Left kidney (tissue), 8 donors: ENCODE data around the gene PATJ. TPM values are rescaled to one million over a fixed set of nuclear protein-coding genes. Genes with fewer than 3 reads are reported as not detected.
"Not testable (repeated sequence)": the region's sequence is repeated elsewhere in the genome, so short reads cannot be mapped to it uniquely, and the experiment has no call there.

Experiments used
- DNase-seq: peaks from one replicate; pipeline ENCODE4 v3.0.0-alpha.2; 2013
- long read RNA-seq, 8 donors: transcript quantifications; one replicate each; lab custom pipeline, GENCODE V29; 2026
- polyA plus RNA-seq: library from polyadenylated mRNA; unstranded; fragments of 120-200 nt; gene quantifications from one replicate; pipeline ENCODE4 v1.2.1, GENCODE V29; 2013; ENCODE audit not compliant: insufficient read length

The PATJ gene, protein sequence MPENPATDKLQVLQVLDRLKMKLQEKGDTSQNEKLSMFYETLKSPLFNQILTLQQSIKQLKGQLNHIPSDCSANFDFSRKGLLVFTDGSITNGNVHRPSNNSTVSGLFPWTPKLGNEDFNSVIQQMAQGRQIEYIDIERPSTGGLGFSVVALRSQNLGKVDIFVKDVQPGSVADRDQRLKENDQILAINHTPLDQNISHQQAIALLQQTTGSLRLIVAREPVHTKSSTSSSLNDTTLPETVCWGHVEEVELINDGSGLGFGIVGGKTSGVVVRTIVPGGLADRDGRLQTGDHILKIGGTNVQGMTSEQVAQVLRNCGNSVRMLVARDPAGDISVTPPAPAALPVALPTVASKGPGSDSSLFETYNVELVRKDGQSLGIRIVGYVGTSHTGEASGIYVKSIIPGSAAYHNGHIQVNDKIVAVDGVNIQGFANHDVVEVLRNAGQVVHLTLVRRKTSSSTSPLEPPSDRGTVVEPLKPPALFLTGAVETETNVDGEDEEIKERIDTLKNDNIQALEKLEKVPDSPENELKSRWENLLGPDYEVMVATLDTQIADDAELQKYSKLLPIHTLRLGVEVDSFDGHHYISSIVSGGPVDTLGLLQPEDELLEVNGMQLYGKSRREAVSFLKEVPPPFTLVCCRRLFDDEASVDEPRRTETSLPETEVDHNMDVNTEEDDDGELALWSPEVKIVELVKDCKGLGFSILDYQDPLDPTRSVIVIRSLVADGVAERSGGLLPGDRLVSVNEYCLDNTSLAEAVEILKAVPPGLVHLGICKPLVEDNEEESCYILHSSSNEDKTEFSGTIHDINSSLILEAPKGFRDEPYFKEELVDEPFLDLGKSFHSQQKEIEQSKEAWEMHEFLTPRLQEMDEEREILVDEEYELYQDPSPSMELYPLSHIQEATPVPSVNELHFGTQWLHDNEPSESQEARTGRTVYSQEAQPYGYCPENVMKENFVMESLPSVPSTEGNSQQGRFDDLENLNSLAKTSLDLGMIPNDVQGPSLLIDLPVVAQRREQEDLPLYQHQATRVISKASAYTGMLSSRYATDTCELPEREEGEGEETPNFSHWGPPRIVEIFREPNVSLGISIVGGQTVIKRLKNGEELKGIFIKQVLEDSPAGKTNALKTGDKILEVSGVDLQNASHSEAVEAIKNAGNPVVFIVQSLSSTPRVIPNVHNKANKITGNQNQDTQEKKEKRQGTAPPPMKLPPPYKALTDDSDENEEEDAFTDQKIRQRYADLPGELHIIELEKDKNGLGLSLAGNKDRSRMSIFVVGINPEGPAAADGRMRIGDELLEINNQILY (N-terminal part only)
- polyA plus RNA-seq: 65.6 TPM
- long read RNA-seq, donor 1: 0 reads
- long read RNA-seq, donor 2, partial matches to known transcripts: 11 of 11 reads
- long read RNA-seq, donor 2, other reads (novel, unspliced or antisense): 0 of 11 reads
- long read RNA-seq, donor 3, full-length matches to known transcripts: 1 of 1 reads
- long read RNA-seq, donor 3, partial matches to known transcripts: 0 of 1 reads
- long read RNA-seq, donor 3, other reads (novel, unspliced or antisense): 0 of 1 reads
- long read RNA-seq, donor 4: 0 reads
- long read RNA-seq, donor 5, full-length matches to known transcripts: 2 of 2 reads
- long read RNA-seq, donor 5, partial matches to known transcripts: 0 of 2 reads
- long read RNA-seq, donor 5, other reads (novel, unspliced or antisense): 0 of 2 reads
- long read RNA-seq, donor 6: 0 reads
- long read RNA-seq, donor 7: 0 reads
- long read RNA-seq, donor 8: 0 reads

DNA sequence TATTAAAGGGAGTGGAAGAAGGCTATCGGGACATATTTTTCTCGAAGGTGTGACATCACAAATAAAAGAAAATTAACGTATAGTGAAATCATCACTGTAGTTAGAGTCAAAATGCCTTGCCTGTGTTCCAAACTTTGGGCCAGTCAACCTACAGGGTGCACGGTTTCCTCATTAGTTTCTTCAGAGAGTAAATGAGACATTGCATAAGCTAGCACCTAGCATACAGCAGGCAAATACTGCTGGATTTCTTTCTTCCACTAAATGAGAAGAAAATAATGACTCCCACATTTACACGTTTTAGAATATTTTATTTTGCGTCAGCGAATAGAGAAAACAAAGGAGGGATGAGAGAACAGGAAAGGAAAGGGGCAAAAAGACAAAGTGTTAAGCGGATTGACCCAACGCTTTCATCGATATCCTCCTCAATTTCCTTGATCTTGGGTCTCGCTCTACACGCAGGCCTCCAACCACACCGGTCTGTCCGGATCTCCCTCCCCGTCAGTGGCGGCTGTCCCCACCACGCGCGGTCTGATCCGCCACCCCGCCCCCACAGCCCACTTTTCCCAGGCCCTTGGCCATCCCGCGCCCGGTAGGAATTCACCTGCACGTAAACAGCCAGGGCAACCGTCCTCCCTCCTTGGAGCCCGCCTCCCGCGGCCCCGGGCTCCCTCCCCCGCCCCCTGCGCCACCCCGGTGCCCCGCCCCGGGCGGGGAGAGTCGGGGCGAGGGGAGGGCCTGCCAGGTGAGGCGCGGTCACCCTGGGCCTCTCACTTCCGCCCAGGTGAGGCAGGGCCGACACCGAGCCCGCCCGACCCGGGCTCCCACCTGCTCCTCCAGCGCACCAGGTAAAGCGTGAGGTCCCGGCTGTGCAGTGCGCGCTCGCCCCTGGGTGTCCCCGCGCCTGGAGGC is at the start of gene PATJ:
PATJ (plus strand) TSS at position 770 of the 909 bp plus-strand sequence. CDS start 20,413 bp downstream, outside the sequence.
- DNase-seq: peak; percentile 80

GRCh38 chr1:61699911-61700851 is 42.1 kb upstream of the PATJ start:
- DNase-seq: no peak

DNA sequence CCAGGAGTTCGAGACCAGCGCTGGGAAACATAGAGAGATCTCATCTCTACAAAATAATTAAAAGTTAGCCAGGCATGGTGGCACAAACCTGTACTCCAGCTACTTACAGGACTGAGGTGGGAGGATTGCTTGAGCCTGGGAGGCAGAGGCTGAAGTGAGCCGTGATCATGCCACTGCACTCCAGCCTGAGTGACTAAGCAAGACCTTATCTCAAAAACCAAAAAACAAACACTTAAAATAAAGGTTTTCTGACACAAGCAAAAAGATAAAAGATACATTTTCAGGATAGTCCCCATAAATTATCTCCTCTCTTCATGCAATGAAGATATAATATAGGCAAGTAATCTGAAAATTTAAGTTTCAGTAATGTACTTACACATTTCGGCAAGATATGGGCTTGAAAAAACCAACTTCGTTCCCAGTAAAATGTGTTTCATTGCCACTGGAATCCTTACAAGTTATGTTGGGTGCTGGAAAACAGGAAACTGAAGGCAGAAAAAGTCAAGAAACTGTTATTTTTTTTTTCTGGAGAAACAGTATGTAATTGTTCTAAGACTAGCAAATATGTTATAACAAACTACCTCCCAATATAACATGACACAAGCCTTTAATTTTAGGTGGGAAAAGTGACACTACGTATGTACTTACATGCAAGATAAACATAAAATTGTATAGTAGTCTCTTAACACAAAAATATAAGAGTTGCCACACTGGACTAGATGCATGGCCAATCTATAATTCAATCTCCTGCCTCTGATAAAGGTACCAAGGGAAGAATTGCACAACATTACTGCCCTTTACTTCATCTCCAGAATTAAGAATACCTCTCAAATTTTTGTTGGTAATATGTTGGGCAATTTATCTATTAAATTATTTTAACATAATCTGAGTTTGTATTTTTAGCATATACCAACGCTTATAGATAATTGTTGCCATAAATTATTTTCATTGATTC is 33.0 kb upstream of the PATJ start:
- DNase-seq: no peak

- DNase-seq: no peak
Observed at GRCh38 chr1:61709908-61710289, 32.4 kb upstream of the PATJ start.

DNA sequence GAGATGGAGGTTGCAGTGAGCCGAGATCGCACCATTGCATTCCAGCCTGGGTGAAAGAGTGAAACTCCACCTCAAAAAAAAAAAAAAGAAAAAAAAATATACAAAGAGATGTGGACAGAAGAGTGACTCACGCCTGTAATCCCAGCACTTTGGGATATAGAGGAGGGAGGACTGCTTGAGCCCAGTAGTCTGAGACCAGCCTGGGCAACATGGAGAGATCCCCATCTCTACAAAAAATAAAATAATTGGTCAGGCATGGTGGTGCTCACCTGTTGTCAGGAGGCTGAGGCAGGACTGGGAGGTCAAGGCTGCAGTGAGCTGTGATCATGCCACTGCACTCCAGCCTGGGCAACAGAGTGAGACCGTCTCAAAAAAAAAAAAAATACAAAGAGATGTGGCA is 31.0 kb upstream of the PATJ start:
- not testable (repeated sequence) for DNase-seq

- DNase-seq: no peak
Observed at GRCh38 chr1:61711969-61712368, 30.3 kb upstream of the PATJ start.

- not testable (repeated sequence) for DNase-seq
Observed at GRCh38 chr1:61718996-61719663, 23.1 kb upstream of the PATJ start.

- no peak for DNase-seq
Observed at GRCh38 chr1:61724506-61724812, 17.8 kb upstream of the PATJ start.

- peak; percentile 91 for DNase-seq
Observed at GRCh38 chr1:61724813-61725694, 17.2 kb upstream of the PATJ start, which contains the start of gene TM2D1. TM2D1 (minus strand) TSS chr1:61725141; CDS start chr1:61725120, 21 bp downstream.

DNA sequence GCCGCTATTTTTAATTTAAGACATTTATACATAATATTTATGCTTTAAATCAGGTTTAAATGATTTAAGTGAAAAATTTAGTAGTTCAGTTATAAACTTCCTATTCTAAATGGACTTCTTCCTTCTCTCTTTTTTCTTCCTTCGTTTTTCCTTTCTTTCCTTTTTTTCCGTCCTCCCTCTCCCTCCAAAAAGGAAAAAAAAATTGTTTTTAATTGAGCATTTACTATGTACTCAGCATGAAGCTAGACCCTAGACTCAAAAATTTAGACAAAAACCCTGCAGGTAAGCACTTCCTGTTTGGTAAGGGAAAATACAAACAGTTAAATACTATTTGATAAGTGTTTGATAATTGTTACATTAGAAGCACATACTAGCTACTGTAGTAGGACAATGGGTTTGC is 14.7 kb upstream of the PATJ start:
- DNase-seq: no peak

DNA sequence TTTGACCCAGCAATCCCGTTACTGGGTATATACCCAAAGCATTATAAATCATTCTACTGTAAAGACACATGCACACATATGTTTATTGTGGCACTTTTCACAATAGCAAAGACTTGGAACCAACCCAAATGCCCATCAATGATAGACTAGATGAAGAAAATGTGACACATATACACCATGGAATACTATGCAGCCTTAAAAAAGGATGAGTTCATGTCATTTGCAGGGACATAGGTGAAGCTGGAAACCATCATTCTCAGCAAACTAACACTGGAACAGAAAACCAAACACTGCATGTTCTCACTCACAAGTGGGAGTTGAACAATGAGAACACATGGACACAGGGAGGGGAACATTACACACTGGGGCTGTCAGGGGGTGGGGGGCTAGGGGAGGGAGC is 11.6 kb upstream of the PATJ start:
- not testable (repeated sequence) for DNase-seq

DNA sequence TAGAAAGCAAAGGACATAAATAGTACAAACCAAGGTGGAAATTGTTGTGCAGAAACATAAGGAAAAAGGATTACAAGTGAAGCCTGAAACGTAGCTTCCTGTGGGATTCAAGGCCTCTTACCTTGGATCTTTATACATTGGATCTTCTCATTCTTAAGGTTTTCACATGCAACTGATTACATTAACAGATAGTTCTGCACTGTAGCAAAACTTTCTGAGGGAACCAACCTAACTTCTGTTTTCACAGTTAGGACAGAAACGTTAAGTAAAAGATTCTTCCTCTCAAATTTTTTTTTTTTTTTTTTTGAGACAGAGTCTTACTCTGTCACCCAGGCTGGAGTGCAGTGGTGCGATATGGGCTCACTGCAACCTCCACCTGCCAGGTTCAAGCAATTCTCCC is 9.6 kb upstream of the PATJ start:
- DNase-seq: no peak

GRCh38 chr1:61740751-61741700 is 1.3 kb upstream of the PATJ start:
- no peak for DNase-seq

- peak; percentile 50 for DNase-seq
Observed at GRCh38 chr1:61742620-61743430, 545 bp downstream of the PATJ start.
